ENCODE results near the gene ERC2.

GRCh38 chr3:55958605-55959004, 509.7 kb downstream of the ERC2 start:
- TF ChIP-seq CTCF (IDR thresholded peaks at IDR 0.05; ENCODE audit: insufficient read depth, low read depth, low read length): no peak
- no peak for TF ChIP-seq EZH2 (IDR thresholded peaks at IDR 0.05; ENCODE audit: insufficient read depth, low read length)

Measured in astrocyte (in vitro differentiated cells and primary cell).